Mononuclear cell (primary cell): ENCODE measurements around the gene TCF12. TPM values are rescaled to one million over a fixed set of nuclear protein-coding genes. Genes with fewer than 3 reads are reported as not detected.

Source experiments
- H3K27me3 ChIP-seq: 2 replicates; pipeline ENCODE4 v1.6.0; 2011; ENCODE audit warnings: low read length, control low read depth; ENCODE audit not compliant: insufficient read depth
- H3K4me1 ChIP-seq: 2 replicates; pipeline ENCODE4 v1.5.1; 2011; ENCODE audit warnings: mild to moderate bottlenecking, low read length, control low read depth; ENCODE audit not compliant: insufficient read depth
- H3K4me3 ChIP-seq: 2 replicates; pipeline ENCODE4 v1.5.1; 2011; ENCODE audit warnings: mild to moderate bottlenecking, low read length, moderate library complexity
- H3K9me3 ChIP-seq: 2 replicates; pipeline ENCODE4 v1.5.1; 2011; ENCODE audit warnings: low read depth, mild to moderate bottlenecking, control low read depth, low read length
- total RNA-seq: library from RNA; depleted of rRNA; stranded (reverse); fragments of >200 nt; gene quantifications from one replicate; pipeline ENCODE4 v1.2.3, GENCODE V29; 2012

The TCF12 gene
- total RNA-seq, 1 donor = 45.8 TPM

- no peak overlapping the region for H3K4me3 ChIP-seq
These were observed 123.0 kb downstream of the TCF12 start for GRCh38 chr15:57041416-57041815.

GRCh38 chr15:57044072-57044702 lies 125.7 kb downstream of the TCF12 start:
- no peaks in the 10 kb centered on the region for H3K27me3 ChIP-seq
- H3K4me1 ChIP-seq = no peaks in the 10 kb centered on the region
- H3K9me3 ChIP-seq = no peaks in the 10 kb centered on the region
- no peak overlapping the region for H3K4me3 ChIP-seq

More at GRCh38 chr15:57041416-57041815, 123.0 kb downstream of the TCF12 start:
- H3K4me1 ChIP-seq = no peaks in the 10 kb centered on the region
- H3K27me3 ChIP-seq = no peaks in the 10 kb centered on the region
- no peaks in the 10 kb centered on the region for H3K9me3 ChIP-seq

- H3K4me3 ChIP-seq = no peak overlapping the region
- H3K9me3 ChIP-seq = no peaks in the 10 kb centered on the region
- H3K4me1 ChIP-seq = no peaks in the 10 kb centered on the region
- no peaks in the 10 kb centered on the region for H3K27me3 ChIP-seq
These were observed 126.5 kb downstream of the TCF12 start for GRCh38 chr15:57044970-57045369.

DNA sequence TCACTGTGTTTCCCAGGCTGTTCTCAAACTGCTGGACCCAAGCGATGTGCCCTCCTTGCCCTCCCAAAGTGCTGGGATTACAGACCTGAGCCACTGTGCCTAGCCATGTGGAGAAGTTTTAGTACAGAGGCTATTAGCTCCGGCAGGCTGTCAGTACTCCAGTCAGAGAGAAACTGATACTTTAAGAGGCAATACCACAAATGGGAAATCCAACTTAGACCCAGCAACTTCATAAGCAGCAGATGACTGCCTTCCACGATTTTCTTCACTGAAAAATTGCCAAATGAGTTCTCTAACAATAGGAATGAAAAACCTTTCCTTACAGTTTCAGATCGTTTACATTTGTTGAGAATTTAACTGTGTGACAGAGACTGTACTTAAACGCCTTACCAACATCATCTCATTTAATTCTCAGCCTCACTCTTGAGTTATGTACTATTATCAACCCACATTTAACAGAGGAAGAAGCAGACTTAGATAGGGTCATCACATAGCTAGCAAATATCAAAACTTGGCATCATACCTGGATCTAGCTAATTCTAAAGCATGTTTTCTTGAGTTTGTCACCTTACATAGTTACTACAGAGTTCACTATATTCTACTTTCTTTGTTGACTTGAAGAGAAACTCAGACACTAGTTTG lies 127.4 kb downstream of the TCF12 start:
- Histone ChIP-seq H3K4me3 (no peak overlapping the region), H3K4me1 (no peaks in the 10 kb centered on the region), H3K27me3 (no peaks in the 10 kb centered on the region), H3K9me3 (no peaks in the 10 kb centered on the region)

GRCh38 chr15:57048930-57049549 lies 130.6 kb downstream of the TCF12 start:
- Histone ChIP-seq H3K4me1 (no peaks in the 10 kb centered on the region), H3K4me3 (no peak overlapping the region), H3K9me3 (no peaks in the 10 kb centered on the region), H3K27me3 (no peaks in the 10 kb centered on the region)

DNA sequence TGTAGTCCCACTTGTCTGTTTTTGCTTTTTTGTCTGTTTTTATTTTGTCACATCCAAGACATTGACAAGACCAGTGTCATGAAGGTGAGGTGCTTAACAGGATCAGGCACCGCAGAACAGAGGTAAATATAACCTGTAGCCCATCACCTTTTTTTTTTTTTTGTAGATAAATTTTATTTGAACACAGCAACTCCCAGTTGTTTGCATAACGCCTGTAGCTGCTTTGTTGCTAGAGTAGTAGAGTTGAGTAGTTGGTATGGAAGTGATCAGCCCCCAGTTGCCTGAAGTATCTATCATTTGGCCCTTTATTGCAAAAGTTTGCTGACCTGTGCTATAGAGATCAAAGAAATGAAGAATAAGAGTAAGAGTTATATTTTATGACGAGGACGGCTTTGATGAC lies 135.0 kb downstream of the TCF12 start:
- no peak overlapping the region for H3K4me3 ChIP-seq
- no peaks in the 10 kb centered on the region for H3K27me3 ChIP-seq
- H3K4me1 ChIP-seq = peaks cover 4% of the 10 kb centered on the region
- no peaks in the 10 kb centered on the region for H3K9me3 ChIP-seq

GRCh38 chr15:57054204-57054750 lies 135.8 kb downstream of the TCF12 start:
- no peaks in the 10 kb centered on the region for H3K27me3 ChIP-seq
- no peaks in the 10 kb centered on the region for H3K9me3 ChIP-seq
- H3K4me3 ChIP-seq = no peak overlapping the region
- peaks cover 4% of the 10 kb centered on the region for H3K4me1 ChIP-seq

DNA sequence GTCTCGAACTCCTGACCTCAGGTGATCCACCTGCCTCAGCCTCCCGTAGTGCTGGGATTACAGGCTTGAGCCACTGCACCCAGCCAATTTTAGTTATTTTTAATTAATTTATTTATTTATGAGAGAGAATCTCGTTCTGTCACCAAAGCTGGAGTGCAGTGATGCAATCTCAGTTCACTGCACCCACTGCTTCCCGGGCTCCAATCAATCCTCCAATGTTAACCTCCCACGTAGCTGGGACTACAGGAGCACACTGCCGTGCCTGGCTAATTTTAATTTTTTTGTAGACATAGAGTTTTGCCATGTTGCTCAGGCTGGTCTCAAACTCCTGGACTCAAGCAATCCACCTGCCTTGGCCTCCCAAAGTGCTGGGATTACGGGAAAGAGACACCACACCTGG lies 137.9 kb downstream of the TCF12 start:
- Histone ChIP-seq H3K27me3 (no peaks in the 10 kb centered on the region), H3K9me3 (no peaks in the 10 kb centered on the region), H3K4me3 (no peak overlapping the region), H3K4me1 (peaks cover 4% of the 10 kb centered on the region)

DNA sequence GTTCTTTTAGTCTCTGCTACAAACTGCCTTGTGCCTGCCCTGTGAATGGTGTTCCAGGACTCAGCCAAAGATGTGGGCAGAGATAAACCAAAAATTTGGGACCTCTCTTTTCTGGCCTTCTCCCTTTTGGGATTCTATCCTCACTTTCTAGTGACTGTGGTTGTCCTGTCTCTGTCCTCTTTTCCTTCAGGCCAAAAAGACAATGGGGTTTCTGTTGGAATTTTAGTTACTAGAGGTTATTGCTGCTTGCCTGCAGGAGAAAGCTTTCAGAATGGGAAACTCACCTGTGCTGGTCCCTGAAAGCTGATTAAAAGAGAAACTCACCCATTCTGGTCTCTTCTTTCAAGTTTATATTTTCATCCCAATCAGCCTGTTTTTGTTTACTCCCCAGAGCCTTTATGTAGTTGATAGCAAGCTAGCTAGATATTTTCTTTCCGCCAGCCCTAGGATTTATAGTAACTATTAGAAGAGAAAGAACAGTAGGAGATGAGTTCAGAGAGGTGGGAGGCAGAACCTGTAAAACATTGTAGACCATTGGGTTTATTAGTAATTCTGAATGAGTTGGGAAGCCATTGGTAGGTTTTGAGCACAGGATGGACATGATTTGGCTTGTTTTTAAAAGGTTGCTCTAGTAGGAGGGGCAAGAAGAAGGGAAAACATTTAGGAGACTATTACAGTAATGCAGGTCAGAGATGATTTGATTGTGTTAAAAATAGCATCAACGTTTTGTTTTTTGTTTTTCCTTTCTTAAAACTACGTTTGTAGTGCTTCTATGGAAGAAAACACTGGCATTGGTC lies 138.9 kb downstream of the TCF12 start:
- Histone ChIP-seq H3K9me3 (no peaks in the 10 kb centered on the region), H3K4me1 (peaks cover 4% of the 10 kb centered on the region), H3K27me3 (no peaks in the 10 kb centered on the region), H3K4me3 (no peak overlapping the region)

DNA sequence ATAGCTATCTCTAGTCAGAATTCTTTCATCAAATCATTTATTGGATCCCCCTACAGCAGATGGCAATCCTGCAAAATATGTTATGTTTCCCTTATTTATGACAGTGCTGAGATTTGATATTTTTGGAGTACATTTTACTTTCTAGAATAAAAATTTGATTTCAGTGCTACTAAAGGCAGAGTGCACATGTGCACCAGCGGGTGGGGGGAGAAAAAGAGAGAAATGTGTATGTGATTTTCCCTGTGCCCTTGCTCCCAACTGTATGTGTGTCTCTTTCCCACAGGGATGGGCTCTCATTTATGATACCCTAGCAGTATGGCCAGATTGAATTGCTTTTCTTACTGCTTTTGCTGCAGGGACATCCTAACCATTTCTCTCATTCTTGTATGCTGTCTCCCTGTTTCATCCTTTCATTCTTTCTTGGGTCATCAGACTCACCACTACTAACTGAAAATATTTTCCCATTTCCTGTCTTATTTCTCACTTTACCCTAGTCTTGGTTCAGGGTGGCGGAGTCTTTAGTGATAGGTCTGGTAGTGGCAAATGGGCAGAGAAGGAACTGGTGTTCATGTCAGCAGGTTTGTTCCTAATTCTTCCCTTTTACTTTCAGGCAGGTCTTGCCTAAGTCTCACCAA lies 140.7 kb downstream of the TCF12 start:
- Histone ChIP-seq H3K27me3 (no peaks in the 10 kb centered on the region), H3K4me1 (peaks cover 4% of the 10 kb centered on the region), H3K9me3 (no peaks in the 10 kb centered on the region), H3K4me3 (no peak overlapping the region)

GRCh38 chr15:57060799-57061198 lies 142.4 kb downstream of the TCF12 start:
- Histone ChIP-seq H3K9me3 (no peaks in the 10 kb centered on the region), H3K4me3 (no peak overlapping the region), H3K4me1 (peaks cover 4% of the 10 kb centered on the region), H3K27me3 (no peaks in the 10 kb centered on the region)

GRCh38 chr15:57061281-57061680 lies 142.8 kb downstream of the TCF12 start:
- no peak overlapping the region for H3K4me3 ChIP-seq
- H3K9me3 ChIP-seq = no peaks in the 10 kb centered on the region
- H3K27me3 ChIP-seq = no peaks in the 10 kb centered on the region
- H3K4me1 ChIP-seq = peaks cover 4% of the 10 kb centered on the region

- Histone ChIP-seq H3K4me1 (peaks cover 4% of the 10 kb centered on the region), H3K9me3 (no peaks in the 10 kb centered on the region), H3K27me3 (no peaks in the 10 kb centered on the region)
These were observed 143.3 kb downstream of the TCF12 start for GRCh38 chr15:57061696-57062095.

GRCh38 chr15:57064033-57064432 lies 145.6 kb downstream of the TCF12 start:
- peaks cover 7% of the 10 kb centered on the region for H3K4me1 ChIP-seq
- H3K4me3 ChIP-seq = no peak overlapping the region
- no peaks in the 10 kb centered on the region for H3K9me3 ChIP-seq
- no peaks in the 10 kb centered on the region for H3K27me3 ChIP-seq

More at GRCh38 chr15:57061696-57062095, 143.3 kb downstream of the TCF12 start:
- H3K4me3 ChIP-seq = no peak overlapping the region
